Stimulated activated CD4-positive, alpha-beta T cell treated with anti-CD3 and anti-CD28 coated beads, Interleukin-15, amount 100 ng/mL, for 48 hours (primary cell): ENCODE measurements around the gene VWA2.

Experiments used
- DNase-seq, 2 donors: peaks; one replicate each; pipeline ENCODE4 v3.0.0-alpha.2; 2020; ENCODE audit warnings: low read depth in 2 of 2

Gene VWA2

DNA sequence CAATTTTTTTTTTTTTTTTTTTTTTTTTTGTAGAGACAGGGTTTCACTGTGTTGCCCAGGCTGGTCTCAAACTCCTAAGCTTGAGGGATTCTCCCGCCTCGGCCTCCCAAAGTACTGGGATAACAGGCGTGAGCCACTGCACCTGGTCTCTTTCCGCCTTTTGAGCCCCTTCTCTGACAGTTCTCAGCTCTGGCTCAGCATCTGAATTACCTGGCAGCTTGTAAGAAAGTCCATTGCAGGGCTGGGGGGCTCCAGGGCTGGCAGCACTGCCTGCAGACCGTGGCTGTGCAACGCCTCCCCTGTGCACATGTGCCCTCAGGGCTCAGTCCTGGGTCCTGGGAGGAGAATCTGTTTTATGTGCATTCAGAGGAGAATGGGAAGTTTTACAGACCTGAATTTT is 37.6 kb downstream of the VWA2 start:
- DNase-seq: no peak

DNA sequence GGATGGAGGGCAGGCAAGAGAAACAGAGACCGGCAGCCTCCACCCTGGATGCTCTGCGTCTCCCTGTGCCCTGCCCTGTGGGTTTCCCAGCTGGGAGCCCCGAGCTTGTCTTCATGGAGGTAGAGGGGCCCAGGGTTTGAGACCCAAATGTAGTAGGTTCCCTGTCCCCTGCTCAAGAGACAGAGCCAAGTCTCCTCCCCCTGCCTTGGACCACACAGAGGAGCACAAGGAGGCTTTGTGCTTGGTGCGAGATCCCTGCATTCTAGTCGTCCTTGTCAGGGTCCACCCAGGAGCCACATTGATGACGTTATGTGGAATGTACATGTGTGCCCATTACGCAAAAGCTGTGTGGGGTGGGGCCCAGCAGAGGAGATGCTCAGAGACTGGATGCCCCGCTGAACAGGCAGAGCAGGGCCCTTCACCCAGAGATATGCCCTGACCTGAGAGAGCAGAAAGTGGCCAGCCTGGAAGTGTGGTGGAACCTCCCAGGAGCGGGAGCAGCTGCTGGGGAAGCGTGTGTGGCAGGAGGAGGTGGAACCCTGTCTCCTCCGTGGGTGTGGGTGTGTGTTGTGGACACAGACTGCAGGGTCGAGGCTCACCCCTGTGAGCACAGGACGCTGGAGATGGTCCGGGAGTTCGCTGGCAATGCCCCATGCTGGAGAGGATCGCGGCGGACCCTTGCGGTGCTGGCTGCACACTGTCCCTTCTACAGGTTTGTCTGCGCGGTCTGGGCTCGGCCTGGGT is 39.3 kb downstream of the VWA2 start:
- no peak for DNase-seq

DNA sequence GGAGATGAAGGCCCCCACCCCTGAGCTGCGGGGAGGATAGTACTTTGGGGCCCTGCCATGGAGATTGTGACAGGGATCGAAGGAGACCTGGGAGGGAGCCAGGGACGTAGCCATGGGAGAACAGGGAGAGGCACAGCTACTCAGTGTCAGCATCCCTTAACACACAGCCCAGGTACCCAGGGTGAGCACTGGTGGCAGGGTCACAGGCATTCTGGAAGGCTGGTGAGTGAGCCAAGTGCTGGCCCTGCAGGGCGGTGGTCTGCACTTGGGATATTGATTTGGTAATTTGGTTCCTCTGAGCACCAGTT is 39.8 kb downstream of the VWA2 start:
- no peak for DNase-seq

DNA sequence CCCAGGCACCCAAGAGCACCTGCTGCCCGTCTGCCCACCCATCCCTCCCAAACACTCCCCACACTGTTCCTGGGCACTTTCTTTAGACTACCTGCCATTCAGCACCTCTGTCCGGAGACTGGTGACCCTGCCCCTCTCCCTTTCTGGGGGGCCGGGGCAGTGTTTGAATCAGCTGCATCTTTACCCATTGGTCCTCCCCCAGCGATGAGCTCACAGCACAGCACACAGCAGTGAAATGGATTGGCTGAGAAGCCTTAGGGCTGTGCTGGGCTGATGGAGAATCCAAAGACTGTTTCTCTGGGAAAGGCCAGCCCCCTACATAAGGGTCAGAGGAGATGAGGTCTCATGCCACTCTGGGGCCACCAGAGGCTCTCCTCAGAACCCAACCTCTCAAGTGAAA is 40.2 kb downstream of the VWA2 start:
- DNase-seq: no peak

DNA sequence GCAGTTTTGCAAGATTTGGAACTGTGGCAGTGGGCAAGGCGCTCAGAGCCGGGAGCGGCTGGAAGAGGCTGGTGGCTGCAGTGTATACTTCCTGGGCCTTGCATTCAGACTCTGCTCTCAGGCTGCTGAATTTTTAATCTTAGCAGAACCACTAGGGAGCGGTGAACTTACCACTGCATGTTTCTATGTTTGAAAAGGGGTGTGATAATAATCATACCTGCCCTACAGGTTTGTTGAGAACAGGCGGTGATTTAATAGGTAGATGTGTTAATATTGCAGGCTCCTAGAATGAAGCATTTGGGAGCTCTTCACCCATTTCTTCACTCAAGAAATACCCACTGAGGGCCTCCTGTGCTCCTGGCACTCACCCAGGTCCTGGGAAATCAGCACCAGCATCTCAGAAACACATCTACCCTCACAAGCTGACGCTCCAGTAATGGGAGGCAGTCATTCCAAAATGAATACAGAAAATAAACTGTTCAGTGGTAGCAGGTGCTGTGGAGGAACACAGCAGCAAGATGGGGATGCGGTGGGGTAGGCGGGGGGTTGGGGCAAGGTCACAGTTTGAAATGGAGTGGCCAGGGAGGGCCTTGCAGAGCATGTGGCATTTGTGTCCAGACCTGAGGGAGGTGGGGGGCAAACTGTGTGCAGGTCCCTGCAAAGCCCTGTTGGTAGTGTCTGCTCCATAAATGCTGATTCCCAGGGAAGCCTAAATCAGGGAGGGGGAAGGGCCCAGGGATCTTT is 41.0 kb downstream of the VWA2 start:
- no peak for DNase-seq

GRCh38 chr10:114281006-114281405 is 42.0 kb downstream of the VWA2 start:
- no peak for DNase-seq

DNA sequence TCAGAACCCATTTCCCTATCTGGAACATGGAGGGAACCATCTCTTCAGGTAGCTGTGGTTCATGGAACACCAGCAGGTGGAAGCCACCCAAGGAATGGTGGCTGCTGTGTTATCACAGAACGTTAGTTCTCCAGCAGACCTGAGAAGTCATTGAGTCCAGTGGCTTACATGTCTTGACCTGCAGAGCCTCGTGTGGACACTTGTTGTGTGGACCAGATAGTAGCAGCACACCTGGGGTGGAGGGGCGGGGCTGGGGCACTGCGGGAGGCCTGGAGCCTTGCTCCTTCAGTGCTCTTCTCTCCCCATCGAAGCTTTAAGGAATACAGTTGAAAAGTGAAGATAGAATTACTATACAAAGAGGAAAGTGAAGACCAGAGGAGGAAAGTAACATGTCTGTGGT is 42.4 kb downstream of the VWA2 start:
- DNase-seq: no peak

DNA sequence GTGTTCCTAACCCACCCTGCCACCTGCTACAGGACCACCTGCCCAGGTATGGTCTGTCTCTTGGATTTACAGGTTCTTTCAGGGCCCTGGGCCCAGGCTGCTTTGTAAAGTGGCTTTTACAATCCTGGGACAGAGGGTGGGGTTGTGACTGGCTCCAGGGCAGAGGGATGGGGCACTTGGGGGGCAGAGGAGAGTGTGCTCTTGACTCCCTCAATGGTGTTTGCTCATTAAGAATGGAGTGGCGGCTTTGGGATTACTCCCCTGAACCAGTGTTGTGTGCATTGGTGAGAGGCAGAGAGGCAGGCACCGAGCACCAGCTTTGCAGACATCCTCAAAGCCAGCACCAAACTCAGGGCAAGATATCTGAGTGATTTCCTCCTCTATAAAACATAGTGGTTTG is 43.5 kb downstream of the VWA2 start:
- no peak for DNase-seq

- no peak for DNase-seq
Measured at GRCh38 chr10:114283091-114283490, 44.0 kb downstream of the VWA2 start.

GRCh38 chr10:114283535-114284234 is 44.6 kb downstream of the VWA2 start:
- no peak for DNase-seq

GRCh38 chr10:114284346-114285071 is 45.5 kb downstream of the VWA2 start:
- DNase-seq: no peak

DNA sequence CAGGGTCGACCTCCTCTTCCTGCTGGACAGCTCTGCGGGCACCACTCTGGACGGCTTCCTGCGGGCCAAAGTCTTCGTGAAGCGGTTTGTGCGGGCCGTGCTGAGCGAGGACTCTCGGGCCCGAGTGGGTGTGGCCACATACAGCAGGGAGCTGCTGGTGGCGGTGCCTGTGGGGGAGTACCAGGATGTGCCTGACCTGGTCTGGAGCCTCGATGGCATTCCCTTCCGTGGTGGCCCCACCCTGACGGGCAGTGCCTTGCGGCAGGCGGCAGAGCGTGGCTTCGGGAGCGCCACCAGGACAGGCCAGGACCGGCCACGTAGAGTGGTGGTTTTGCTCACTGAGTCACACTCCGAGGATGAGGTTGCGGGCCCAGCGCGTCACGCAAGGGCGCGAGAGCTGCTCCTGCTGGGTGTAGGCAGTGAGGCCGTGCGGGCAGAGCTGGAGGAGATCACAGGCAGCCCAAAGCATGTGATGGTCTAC is 46.9 kb downstream of the VWA2 start:
- DNase-seq: no peak

DNA sequence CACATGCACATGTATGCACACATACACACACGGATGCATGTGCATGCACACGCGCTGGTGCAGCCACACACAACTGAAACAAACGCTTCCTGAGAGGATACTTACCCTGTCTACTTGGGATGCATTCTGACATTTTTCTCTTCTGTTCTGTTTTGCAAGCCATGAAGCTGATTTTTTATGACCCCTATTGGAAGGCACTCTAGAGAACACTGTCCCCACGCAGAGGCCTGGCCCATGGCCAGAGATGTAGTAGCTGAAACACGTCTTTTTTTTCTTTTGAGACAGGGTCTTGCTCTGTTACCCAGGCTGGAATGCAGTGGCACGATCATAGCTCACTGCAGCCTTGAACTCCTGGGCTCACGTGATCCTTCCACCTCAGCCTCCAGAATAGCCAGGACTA is 47.9 kb downstream of the VWA2 start:
- no peak for DNase-seq

GRCh38 chr10:114288424-114289095 is 49.5 kb downstream of the VWA2 start:
- DNase-seq: no peak

- DNase-seq: no peak
Measured at GRCh38 chr10:114289096-114289436, 50.0 kb downstream of the VWA2 start.

DNA sequence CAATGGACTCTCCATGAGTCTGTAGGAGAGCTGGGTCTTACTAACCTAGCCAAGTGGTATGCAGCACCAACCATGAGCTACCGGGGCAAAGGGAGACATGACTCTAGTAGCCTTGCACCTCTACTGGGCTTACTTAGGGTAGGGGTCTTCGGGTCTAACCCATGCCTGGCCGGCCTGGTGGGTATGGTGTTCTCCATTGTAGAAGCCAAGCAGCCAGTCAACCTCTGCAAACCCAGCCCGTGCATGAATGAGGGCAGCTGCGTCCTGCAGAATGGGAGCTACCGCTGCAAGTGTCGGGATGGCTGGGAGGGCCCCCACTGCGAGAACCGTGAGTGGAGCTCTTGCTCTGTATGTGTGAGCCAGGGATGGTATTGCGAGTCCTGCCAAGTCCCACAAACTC is 51.0 kb downstream of the VWA2 start:
- no peak for DNase-seq

GRCh38 chr10:114291076-114291475 is 52.0 kb downstream of the VWA2 start:
- no peak for DNase-seq

- DNase-seq: no peak
Measured at GRCh38 chr10:114291516-114291915, 52.5 kb downstream of the VWA2 start.

DNA sequence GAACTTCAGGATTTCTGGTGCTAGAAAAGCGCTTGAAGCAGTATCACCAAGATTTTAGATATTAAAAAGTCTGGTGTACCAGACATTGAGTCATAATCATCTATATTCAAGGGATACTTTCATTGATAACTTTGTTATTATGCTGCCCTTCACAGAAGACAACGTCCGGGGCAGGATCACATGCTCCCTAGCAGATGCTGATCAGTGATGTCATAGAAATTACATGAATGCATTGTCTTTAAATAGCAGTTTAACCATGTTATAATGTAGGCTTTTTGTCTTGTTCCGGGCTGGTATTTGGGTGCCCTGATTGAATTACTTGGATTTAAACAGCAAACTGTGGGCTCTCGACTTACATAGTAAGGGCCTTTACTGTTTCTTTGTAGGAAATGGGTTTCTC is 54.0 kb downstream of the VWA2 start:
- no peak for DNase-seq

GRCh38 chr10:114294549-114294948 is 55.5 kb downstream of the VWA2 start:
- DNase-seq: no peak

DNA sequence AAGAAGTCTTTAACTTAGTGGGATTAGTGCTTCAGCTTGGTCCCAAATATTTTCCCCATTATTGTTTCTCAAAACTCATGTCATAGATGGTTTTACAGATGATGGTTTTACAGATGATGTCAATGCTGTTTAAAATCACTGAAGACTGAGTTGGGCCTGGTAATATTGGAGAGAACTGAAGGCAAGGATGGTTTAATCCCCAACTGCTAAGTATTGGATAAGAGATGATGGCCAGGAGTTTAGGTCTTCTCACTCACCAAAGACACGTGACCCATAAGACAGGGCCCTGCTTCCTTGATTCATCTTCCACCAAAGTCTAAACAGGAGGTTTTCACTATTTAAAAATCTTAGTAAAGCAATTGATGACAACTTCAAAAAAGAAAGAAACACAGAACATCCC is 56.3 kb downstream of the VWA2 start:
- DNase-seq: no peak
